ENCODE results near the gene JCHAIN. TPM values are rescaled to one million over a fixed set of nuclear protein-coding genes. Genes with fewer than 3 reads are reported as not detected.

Gene JCHAIN
- total RNA-seq, 2 donors from 2014 or later: not detected

GRCh38 chr4:70713453-70714078, 47.3 kb upstream of the JCHAIN start:
- Histone ChIP-seq H3K27me3 (ENCODE audit: control insufficient read depth, insufficient read depth, low read length, poor library complexity, severe bottlenecking) (no peaks in the 10 kb centered on the region), H3K36me3 (ENCODE audit: control insufficient read depth, insufficient read depth, low read length) (no peaks in the 10 kb centered on the region), H3K4me3 (ENCODE audit: low read length) (no peak overlapping the region), H3K4me1 (ENCODE audit: control insufficient read depth, insufficient read depth, low read length) (peaks cover 13% of the 10 kb centered on the region), H3K9ac (ENCODE audit: extremely low read depth, low read length, poor library complexity, severe bottlenecking) (no peak overlapping the region), H3K27ac (ENCODE audit: low read depth, low read length) (no peak overlapping the region), H3K9me3 (ENCODE audit: control insufficient read depth, low read length) (no peaks in the 10 kb centered on the region)
- Mint-ChIP-seq H3K4me3 (no peak overlapping the region), H3K4me1 (peaks cover 36% of the 10 kb centered on the region), H3K9me3 (no peaks in the 10 kb centered on the region), H3K27me3 (ENCODE audit: insufficient read depth) (no peaks in the 10 kb centered on the region), H3K36me3 (ENCODE audit: low read depth) (no peaks in the 10 kb centered on the region), H3K27ac (no peak overlapping the region)
- 58 to 80% methylated on average over 4 to 7 of the region's 7 CpGs for WGBS, 2 experiments (ENCODE audit: insufficient coverage in 1 of 2, insufficient read length in 1 of 2)
- TF ChIP-seq CTCF (conservative IDR thresholded peaks at IDR 0.05): no peak
- DNase-seq: peak; percentile 85

GRCh38 chr4:70712604-70713452, 46.5 kb upstream of the JCHAIN start:
- no peaks in the 10 kb centered on the region for H3K36me3 Mint-ChIP-seq (ENCODE audit: low read depth)
- no peak overlapping the region for H3K4me3 Mint-ChIP-seq
- no peak for TF ChIP-seq CTCF (conservative IDR thresholded peaks at IDR 0.05)
- no peak for DNase-seq
- peaks cover 36% of the 10 kb centered on the region for H3K4me1 Mint-ChIP-seq
- H3K9me3 Mint-ChIP-seq: no peaks in the 10 kb centered on the region
- H3K9me3 ChIP-seq (ENCODE audit: control insufficient read depth, low read length): no peaks in the 10 kb centered on the region
- no peak overlapping the region for H3K9ac ChIP-seq (ENCODE audit: extremely low read depth, low read length, poor library complexity, severe bottlenecking)
- H3K4me1 ChIP-seq (ENCODE audit: control insufficient read depth, insufficient read depth, low read length): peaks cover 13% of the 10 kb centered on the region
- H3K27ac ChIP-seq (ENCODE audit: low read depth, low read length): no peak overlapping the region
- 89 to 100% methylated on average over 1 to 7 of the region's 7 CpGs for WGBS, 2 experiments (ENCODE audit: insufficient coverage in 1 of 2, insufficient read length in 1 of 2)
- H3K36me3 ChIP-seq (ENCODE audit: control insufficient read depth, insufficient read depth, low read length): no peaks in the 10 kb centered on the region
- H3K27me3 Mint-ChIP-seq (ENCODE audit: insufficient read depth): no peaks in the 10 kb centered on the region
- H3K27ac Mint-ChIP-seq: no peak overlapping the region
- H3K4me3 ChIP-seq (ENCODE audit: low read length): no peak overlapping the region
- no peaks in the 10 kb centered on the region for H3K27me3 ChIP-seq (ENCODE audit: control insufficient read depth, insufficient read depth, low read length, poor library complexity, severe bottlenecking)

- no peak for TF ChIP-seq CTCF (conservative IDR thresholded peaks at IDR 0.05)
- Mint-ChIP-seq H3K4me3 (no peak overlapping the region), H3K9me3 (no peaks in the 10 kb centered on the region), H3K27me3 (ENCODE audit: insufficient read depth) (no peaks in the 10 kb centered on the region), H3K27ac (no peak overlapping the region), H3K4me1 (peaks cover 36% of the 10 kb centered on the region), H3K36me3 (ENCODE audit: low read depth) (no peaks in the 10 kb centered on the region)
- Histone ChIP-seq H3K27ac (ENCODE audit: low read depth, low read length) (no peak overlapping the region), H3K9ac (ENCODE audit: extremely low read depth, low read length, poor library complexity, severe bottlenecking) (no peak overlapping the region), H3K27me3 (ENCODE audit: control insufficient read depth, insufficient read depth, low read length, poor library complexity, severe bottlenecking) (no peaks in the 10 kb centered on the region), H3K9me3 (ENCODE audit: control insufficient read depth, low read length) (no peaks in the 10 kb centered on the region), H3K4me1 (ENCODE audit: control insufficient read depth, insufficient read depth, low read length) (peaks cover 13% of the 10 kb centered on the region), H3K36me3 (ENCODE audit: control insufficient read depth, insufficient read depth, low read length) (no peaks in the 10 kb centered on the region), H3K4me3 (ENCODE audit: low read length) (no peak overlapping the region)
- no peak for DNase-seq
- 90% methylated on average over 3 of the region's 3 CpGs; no CpG with 5 or more reads in 1 of the 2 experiments for WGBS, 2 experiments (ENCODE audit: insufficient coverage in 1 of 2, insufficient read length in 1 of 2)
These were observed 45.8 kb upstream of the JCHAIN start for GRCh38 chr4:70712150-70712549.

Measured in endodermal cell (in vitro differentiated cells).